Thyroid gland (tissue), 4 donors: ENCODE data around the gene SIK3. TPM values are rescaled to one million over a fixed set of nuclear protein-coding genes. Genes with fewer than 3 reads are reported as not detected.

ENCODE experiments used
- DNase-seq, 2 donors: peaks; one replicate each; pipeline ENCODE4 v3.0.0-alpha.2; 2019
- H3K27ac ChIP-seq, 3 donors: fragments of 200-600 bp; sonication (generic); 1 replicate in 2 of 3; 2 replicates in 1 of 3; pipeline ENCODE4 v1.5.1; 2016 to 2019; ENCODE audit warnings: mild to moderate bottlenecking in 1 of 3, moderate library complexity in 1 of 3
- H3K27me3 ChIP-seq: fragments of 200-600 bp; sonication (generic); one replicate; pipeline ENCODE4 v1.5.1; 2019
- H3K36me3 ChIP-seq, 2 donors: fragments of 200-600 bp; sonication (generic); one replicate each; pipeline ENCODE4 v1.5.1; 2016 to 2019
- H3K4me1 ChIP-seq, 2 donors: fragments of 200-600 bp; sonication (generic); one replicate each; pipeline ENCODE4 v1.5.1; 2017 to 2019
- H3K4me3 ChIP-seq, 3 donors: fragments of 200-600 bp; sonication (generic); replicated peaks in 1 of 3; 1 replicate in 2 of 3; 2 replicates in 1 of 3; pipeline ENCODE4 v1.5.1; 2016; ENCODE audit warnings: mild to moderate bottlenecking in 1 of 3
- H3K9me3 ChIP-seq: fragments of 200-600 bp; sonication (generic); one replicate; pipeline ENCODE4 v1.5.1; 2017
- POLR2A ChIP-seq, 2 donors: fragments of 450-650 bp; IDR thresholded peaks; one replicate each; pipeline ENCODE4 v1.6.1; 2017; ENCODE audit warnings: antibody characterized with exemption in 2 of 2, mild to moderate bottlenecking in 2 of 2, moderate library complexity in 1 of 2
- WGBS, 2 donors: methylation state at CpG; one replicate each; pipeline ENCODE4 v1.1.5; 2017; 5-methylcytosine and 5-hydroxymethylcytosine counted together
- intact Hi-C: fragments of 100-400 bp; cut with DNase I; formaldehyde crosslinking; loops from one replicate; pipeline ENCODE4 v1.15.1; 2023
- total RNA-seq, 4 donors: library from RNA; depleted of rRNA; stranded (reverse); fragments of >200 nt; gene quantifications; one replicate each; pipeline ENCODE4 v1.2.3, GENCODE V29; 2016
- TF ChIP-seq, protein P1 (sequence below), 6 experiments: fragments of 200-600 bp in 3 of 6; fragments of 450-650 bp in 3 of 6; sonication (generic) in 3 of 6; IDR thresholded peaks; one replicate each; pipeline ENCODE4 v1.5.1; 2016 to 2019; ENCODE audit warnings: antibody characterized with exemption in 6 of 6, mild to moderate bottlenecking in 2 of 6, inconsistent platforms in 1 of 6, moderate library complexity in 1 of 6

Gene SIK3
- total RNA-seq, 4 donors from 2014 or later, result 46.0 to 86.3 (median 71.9) TPM

DNA sequence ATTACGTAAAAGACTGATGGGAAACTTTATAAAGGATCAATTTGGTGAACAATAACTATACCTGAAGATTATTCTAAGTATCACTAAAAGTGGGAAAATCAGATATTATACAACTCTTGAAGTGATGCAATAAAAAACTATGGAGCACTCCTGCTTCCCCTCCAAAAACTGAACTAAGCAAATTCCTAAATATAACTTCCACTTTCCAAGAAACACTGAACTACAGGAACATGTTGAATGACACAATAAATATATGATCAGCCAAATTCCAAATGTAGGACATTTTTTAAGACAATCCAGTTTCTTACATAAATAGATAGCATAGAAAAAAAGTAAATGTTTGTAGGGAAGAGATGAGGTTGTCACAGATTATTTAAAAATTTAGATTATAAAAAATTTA lies 158.7 kb downstream of the SIK3 start:
- Histone ChIP-seq H3K4me1 (no peaks in the 10 kb centered on the region), H3K27ac (no peak overlapping the region), H3K4me3 (no peak overlapping the region), H3K9me3 (no peaks in the 10 kb centered on the region), H3K36me3 (no peaks in the 10 kb centered on the region), H3K27me3 (no peaks in the 10 kb centered on the region)
- intact Hi-C loops, result no loop called here
- no peak for TF ChIP-seq POLR2A (IDR thresholded peaks at IDR 0.05)
- TF ChIP-seq, protein P1, sequence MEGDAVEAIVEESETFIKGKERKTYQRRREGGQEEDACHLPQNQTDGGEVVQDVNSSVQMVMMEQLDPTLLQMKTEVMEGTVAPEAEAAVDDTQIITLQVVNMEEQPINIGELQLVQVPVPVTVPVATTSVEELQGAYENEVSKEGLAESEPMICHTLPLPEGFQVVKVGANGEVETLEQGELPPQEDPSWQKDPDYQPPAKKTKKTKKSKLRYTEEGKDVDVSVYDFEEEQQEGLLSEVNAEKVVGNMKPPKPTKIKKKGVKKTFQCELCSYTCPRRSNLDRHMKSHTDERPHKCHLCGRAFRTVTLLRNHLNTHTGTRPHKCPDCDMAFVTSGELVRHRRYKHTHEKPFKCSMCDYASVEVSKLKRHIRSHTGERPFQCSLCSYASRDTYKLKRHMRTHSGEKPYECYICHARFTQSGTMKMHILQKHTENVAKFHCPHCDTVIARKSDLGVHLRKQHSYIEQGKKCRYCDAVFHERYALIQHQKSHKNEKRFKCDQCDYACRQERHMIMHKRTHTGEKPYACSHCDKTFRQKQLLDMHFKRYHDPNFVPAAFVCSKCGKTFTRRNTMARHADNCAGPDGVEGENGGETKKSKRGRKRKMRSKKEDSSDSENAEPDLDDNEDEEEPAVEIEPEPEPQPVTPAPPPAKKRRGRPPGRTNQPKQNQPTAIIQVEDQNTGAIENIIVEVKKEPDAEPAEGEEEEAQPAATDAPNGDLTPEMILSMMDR (IDR thresholded peaks at IDR 0.05), result no peak
- 98 to 100% methylated on average over 1 of the region's 1 CpG for WGBS, 2 donors
- DNase-seq, result no peak

DNA sequence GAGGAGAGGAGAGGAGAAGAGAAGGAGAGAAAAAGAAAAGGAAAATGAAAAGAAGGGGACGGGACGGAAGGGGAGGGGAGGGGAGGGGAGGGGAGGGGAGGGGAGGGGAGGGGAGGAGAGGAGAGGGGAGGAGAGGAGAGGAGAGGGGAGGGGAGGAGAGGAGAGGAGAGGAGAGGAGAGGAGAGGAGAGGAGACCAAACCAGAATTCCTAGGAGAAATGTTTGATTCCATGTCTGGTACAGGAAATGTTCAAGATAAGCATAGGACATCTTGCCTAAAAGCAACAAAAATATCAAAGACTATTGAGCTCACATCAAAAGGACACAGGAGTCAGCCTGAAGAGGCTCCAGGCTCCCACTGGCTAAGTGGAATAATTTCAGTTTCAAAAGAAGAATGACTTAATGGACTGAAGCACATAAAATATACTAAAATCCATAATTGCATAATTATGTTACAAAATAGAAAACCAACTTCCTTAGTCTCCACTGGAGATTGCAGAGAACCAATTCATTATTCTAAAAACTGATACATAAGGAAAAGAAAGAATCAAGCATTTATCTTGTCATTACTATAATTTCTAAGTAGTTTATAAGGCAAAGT lies 159.7 kb downstream of the SIK3 start:
- TF ChIP-seq POLR2A (IDR thresholded peaks at IDR 0.05), result no peak
- TF ChIP-seq, protein P1 (IDR thresholded peaks at IDR 0.05), result no peak
- 96 to 100% methylated on average over 2 of the region's 2 CpGs for WGBS, 2 donors
- intact Hi-C loops, result no loop called here

DNA sequence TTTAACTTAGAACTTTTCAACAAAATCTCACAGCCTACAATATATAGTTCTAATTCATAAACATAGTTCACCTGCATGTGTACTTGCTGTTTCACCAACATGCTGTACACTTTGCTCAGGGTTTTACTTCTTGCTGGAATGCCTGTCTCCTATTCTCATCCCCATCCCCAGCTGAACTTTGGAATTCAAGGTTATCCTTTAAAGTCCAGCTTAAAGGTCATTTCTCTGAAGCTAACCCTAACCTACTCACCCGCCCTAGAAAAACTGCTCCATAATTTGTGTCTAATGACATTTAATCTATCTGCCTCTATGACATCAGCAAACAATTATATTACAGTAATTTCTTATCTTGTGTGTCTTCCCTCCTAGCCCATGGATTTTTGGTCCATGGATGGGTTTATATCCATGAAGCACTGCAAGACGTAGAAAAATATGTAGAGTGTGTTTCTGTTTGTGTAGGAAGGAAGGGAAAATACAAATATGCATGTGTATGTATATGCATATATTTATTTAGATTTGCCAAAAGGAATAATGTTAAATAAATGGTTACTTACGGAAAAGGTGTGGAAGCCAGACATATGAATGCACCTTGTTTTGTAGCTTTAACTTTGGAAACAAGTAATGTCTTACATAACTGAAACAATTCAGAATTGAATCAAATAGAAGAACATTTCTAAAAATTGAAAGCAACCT lies 161.3 kb downstream of the SIK3 start:
- intact Hi-C loops, result no loop called here

More for the DNA sequence above, 159.7 kb downstream of the SIK3 start:
- Histone ChIP-seq H3K4me3 (no peak overlapping the region), H3K27ac (no peak overlapping the region), H3K36me3 (no peaks in the 10 kb centered on the region), H3K9me3 (no peaks in the 10 kb centered on the region), H3K27me3 (no peaks in the 10 kb centered on the region), H3K4me1 (no peaks in the 10 kb centered on the region)
- DNase-seq, result no peak

DNA sequence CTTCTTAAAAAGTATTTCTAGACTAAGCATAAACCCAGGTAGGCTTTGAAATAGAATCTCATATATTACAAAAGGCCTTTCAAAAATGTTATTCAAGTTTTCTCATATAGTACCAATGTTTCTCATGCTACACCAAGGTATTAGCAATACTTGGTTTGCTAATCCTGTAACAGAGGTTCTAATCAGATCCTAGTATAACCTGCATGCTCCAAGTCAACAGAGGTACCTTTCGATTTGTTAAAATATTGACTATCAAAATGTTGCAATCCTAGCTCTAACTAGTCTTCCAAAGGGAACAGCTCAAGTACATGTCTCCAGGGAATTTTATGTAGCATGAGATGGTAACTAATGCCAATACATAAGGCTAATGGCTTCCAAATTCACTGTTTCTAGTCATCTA lies 162.7 kb downstream of the SIK3 start:
- Histone ChIP-seq H3K9me3 (no peaks in the 10 kb centered on the region), H3K36me3 (no peaks in the 10 kb centered on the region), H3K4me1 (peaks cover 20 to 21% of the 10 kb centered on the region in 2 donors), H3K27me3 (no peaks in the 10 kb centered on the region), H3K27ac (no peak overlapping the region), H3K4me3 (no peak overlapping the region)
- no peak for DNase-seq
- intact Hi-C loops, result no loop called here
- WGBS, 2 donors, result 97 to 100% methylated on average over 1 of the region's 1 CpG
- no peak for TF ChIP-seq POLR2A (IDR thresholded peaks at IDR 0.05)
- TF ChIP-seq, protein P1 (IDR thresholded peaks at IDR 0.05), result no peak

More for the DNA sequence above, 161.3 kb downstream of the SIK3 start:
- Histone ChIP-seq H3K36me3 (no peaks in the 10 kb centered on the region), H3K4me1 (peaks cover 8% of the 10 kb centered on the region in 2 donors), H3K27me3 (no peaks in the 10 kb centered on the region), H3K27ac (no peak overlapping the region), H3K9me3 (no peaks in the 10 kb centered on the region), H3K4me3 (no peak overlapping the region)
- no peak for DNase-seq
- no peak for TF ChIP-seq POLR2A (IDR thresholded peaks at IDR 0.05)
- TF ChIP-seq, protein P1 (IDR thresholded peaks at IDR 0.05), result no peak
- 97% methylated on average over 3 of the region's 3 CpGs for WGBS, 2 donors

DNA sequence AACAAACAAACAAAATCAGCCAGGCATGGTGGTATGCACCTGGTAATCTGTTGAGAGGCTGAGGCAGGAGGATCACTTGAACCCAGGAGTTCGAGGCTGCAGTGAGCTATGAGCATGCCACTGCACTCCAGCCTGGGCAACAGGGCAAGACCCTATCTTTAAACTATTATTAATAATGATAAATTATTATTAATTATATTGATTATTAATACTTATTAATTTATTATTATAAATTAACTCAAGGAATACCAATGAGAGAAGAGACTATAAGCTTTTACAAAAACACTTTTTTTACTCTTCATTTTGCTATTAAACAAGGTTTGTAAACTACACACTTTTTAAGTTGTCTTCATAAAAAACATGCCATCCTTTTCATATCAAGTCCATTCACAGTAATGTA lies 163.1 kb downstream of the SIK3 start:
- TF ChIP-seq, protein P1 (IDR thresholded peaks at IDR 0.05), result no peak
- no peak for TF ChIP-seq POLR2A (IDR thresholded peaks at IDR 0.05)
- WGBS, 2 donors, result 97% methylated on average over 1 of the region's 1 CpG

More for the DNA sequence above, 163.1 kb downstream of the SIK3 start:
- H3K36me3 ChIP-seq, result no peaks in the 10 kb centered on the region
- intact Hi-C loops, result no loop called here
- DNase-seq, result no peak
- H3K27me3 ChIP-seq, result no peaks in the 10 kb centered on the region
- H3K4me3 ChIP-seq, result no peak overlapping the region
- peaks cover 24 to 26% of the 10 kb centered on the region in 2 donors for H3K4me1 ChIP-seq
- no peaks in the 10 kb centered on the region for H3K9me3 ChIP-seq
- no peak overlapping the region for H3K27ac ChIP-seq
